ENCODE measurements around the gene NLRC5.

- TF ChIP-seq, protein P1, sequence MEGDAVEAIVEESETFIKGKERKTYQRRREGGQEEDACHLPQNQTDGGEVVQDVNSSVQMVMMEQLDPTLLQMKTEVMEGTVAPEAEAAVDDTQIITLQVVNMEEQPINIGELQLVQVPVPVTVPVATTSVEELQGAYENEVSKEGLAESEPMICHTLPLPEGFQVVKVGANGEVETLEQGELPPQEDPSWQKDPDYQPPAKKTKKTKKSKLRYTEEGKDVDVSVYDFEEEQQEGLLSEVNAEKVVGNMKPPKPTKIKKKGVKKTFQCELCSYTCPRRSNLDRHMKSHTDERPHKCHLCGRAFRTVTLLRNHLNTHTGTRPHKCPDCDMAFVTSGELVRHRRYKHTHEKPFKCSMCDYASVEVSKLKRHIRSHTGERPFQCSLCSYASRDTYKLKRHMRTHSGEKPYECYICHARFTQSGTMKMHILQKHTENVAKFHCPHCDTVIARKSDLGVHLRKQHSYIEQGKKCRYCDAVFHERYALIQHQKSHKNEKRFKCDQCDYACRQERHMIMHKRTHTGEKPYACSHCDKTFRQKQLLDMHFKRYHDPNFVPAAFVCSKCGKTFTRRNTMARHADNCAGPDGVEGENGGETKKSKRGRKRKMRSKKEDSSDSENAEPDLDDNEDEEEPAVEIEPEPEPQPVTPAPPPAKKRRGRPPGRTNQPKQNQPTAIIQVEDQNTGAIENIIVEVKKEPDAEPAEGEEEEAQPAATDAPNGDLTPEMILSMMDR (IDR thresholded peaks at IDR 0.05): peak in 5 of 6 experiments; percentile 30 to 60 (median 53)
- TF ChIP-seq POLR2A (IDR thresholded peaks at IDR 0.05): no peak
These were observed 38.2 kb upstream of the NLRC5 start for GRCh38 chr16:56950881-56951771.

All from Peyer's patch (tissue), 4 donors.